SK-N-SH treated with all-trans-retinoic acid at 6 μM for 48 hours (cell line): Measurements from ENCODE around the gene CAST.

Experiments
- ATAC-seq: fragments of 200-7000 bp; cut with Tn5 transposase; 3 replicates; pipeline ENCODE4 v1.9.1; 2020; ENCODE audit warnings: mild to moderate bottlenecking, moderate library complexity
- ARNTL ChIP-seq: fragments of 450-650 bp; formaldehyde crosslinking; IDR thresholded peaks from 2 replicates; pipeline ENCODE4 v1.5.0; 2020; ENCODE audit warnings: low read depth, mild to moderate bottlenecking, moderate library complexity, borderline replicate concordance
- BACH2 ChIP-seq: fragments of 250-450 bp; sonication (Bioruptor Pico); IDR thresholded peaks from 2 replicates; pipeline ENCODE4 v1.9.0; 2021; ENCODE audit warnings: mild to moderate bottlenecking, borderline replicate concordance
- CSDC2 ChIP-seq: fragments of 250-450 bp; sonication (Bioruptor Pico); IDR thresholded peaks from 2 replicates; pipeline ENCODE4 v1.5.0; 2020; ENCODE audit warnings: mild to moderate bottlenecking, moderate library complexity
- ESRRG ChIP-seq: fragments of 250-450 bp; sonication (Bioruptor Pico); IDR thresholded peaks from 2 replicates; pipeline ENCODE4 v1.6.1; 2021; ENCODE audit warnings: mild to moderate bottlenecking
- GLIS3 ChIP-seq: fragments of 250-450 bp; sonication (Bioruptor Pico); IDR thresholded peaks from 2 replicates; pipeline ENCODE4 v1.5.0; 2020; ENCODE audit warnings: mild to moderate bottlenecking, moderate library complexity
- ISL1 ChIP-seq: fragments of 250-450 bp; sonication (Bioruptor Pico); IDR thresholded peaks from 2 replicates; pipeline ENCODE4 v2.1.2; 2022; ENCODE audit warnings: mild to moderate bottlenecking, moderate library complexity
- OSR1 ChIP-seq: fragments of 250-450 bp; sonication (Bioruptor Pico); IDR thresholded peaks from 2 replicates; pipeline ENCODE4 v1.8.0; 2022; ENCODE audit warnings: moderate library complexity, mild to moderate bottlenecking, inconsistent platforms
- PPARA ChIP-seq: fragments of 250-450 bp; sonication (Bioruptor Pico); IDR thresholded peaks from 2 replicates; pipeline ENCODE4 v1.5.0; 2020; ENCODE audit warnings: mild to moderate bottlenecking, borderline replicate concordance
- RARB ChIP-seq: fragments of 250-450 bp; sonication (Bioruptor Pico); IDR thresholded peaks from 2 replicates; pipeline ENCODE4 v1.8.0; 2021; ENCODE audit warnings: mild to moderate bottlenecking, moderate library complexity
- TCF4 ChIP-seq: fragments of 250-450 bp; sonication (Bioruptor Pico); IDR thresholded peaks from 2 replicates; pipeline ENCODE4 v1.8.0; 2021; ENCODE audit warnings: mild to moderate bottlenecking, moderate library complexity, borderline replicate concordance
- TOX ChIP-seq: fragments of 250-450 bp; sonication (Bioruptor Pico); IDR thresholded peaks from 2 replicates; pipeline ENCODE4 v1.8.0; 2021; ENCODE audit warnings: mild to moderate bottlenecking, moderate library complexity, borderline replicate concordance
- ZC3H10 ChIP-seq: fragments of 250-450 bp; sonication (Bioruptor Pico); IDR thresholded peaks from 2 replicates; pipeline ENCODE4 v1.5.1; 2021; ENCODE audit warnings: mild to moderate bottlenecking, moderate library complexity
- ZFP3 ChIP-seq: fragments of 250-450 bp; sonication (Bioruptor Pico); IDR thresholded peaks from 2 replicates; pipeline ENCODE4 v1.5.0; 2020; ENCODE audit warnings: mild to moderate bottlenecking, moderate library complexity
- ZFP30 ChIP-seq: fragments of 450-650 bp; formaldehyde crosslinking; IDR thresholded peaks from 2 replicates; pipeline ENCODE4 v1.5.0; 2022; ENCODE audit warnings: mild to moderate bottlenecking, moderate library complexity
- ZNF565 ChIP-seq: fragments of 450-650 bp; formaldehyde crosslinking; conservative IDR thresholded peaks from 2 replicates; pipeline ENCODE4 v1.5.0; 2020; ENCODE audit warnings: low read depth, mild to moderate bottlenecking, moderate library complexity
- ZNF70 ChIP-seq: fragments of 450-650 bp; formaldehyde crosslinking; IDR thresholded peaks from 2 replicates; pipeline ENCODE4 v1.5.0; 2020; ENCODE audit warnings: mild to moderate bottlenecking, moderate library complexity
- ZNF8 ChIP-seq: fragments of 450-650 bp; formaldehyde crosslinking; IDR thresholded peaks from 2 replicates; pipeline ENCODE4 v1.5.0; 2020; ENCODE audit warnings: mild to moderate bottlenecking, moderate library complexity
- TF ChIP-seq, protein P1 (sequence below): fragments of 250-450 bp; sonication (Bioruptor Pico); IDR thresholded peaks from 2 replicates; pipeline ENCODE4 v1.5.1; 2021; ENCODE audit warnings: mild to moderate bottlenecking, moderate library complexity
- TF ChIP-seq, protein P2 (sequence below): fragments of 250-450 bp; sonication (Bioruptor Pico); IDR thresholded peaks from 2 replicates; pipeline ENCODE4 v1.8.0; 2021; ENCODE audit warnings: low read depth, mild to moderate bottlenecking, moderate library complexity, borderline replicate concordance
- TF ChIP-seq, protein P3 (sequence below): fragments of 250-450 bp; sonication (Bioruptor Pico); IDR thresholded peaks from 2 replicates; pipeline ENCODE4 v1.8.0; 2020; ENCODE audit warnings: mild to moderate bottlenecking, moderate library complexity, borderline replicate concordance
- TF ChIP-seq, protein P4 (sequence below): fragments of 250-450 bp; sonication (Bioruptor Pico); IDR thresholded peaks from 2 replicates; pipeline ENCODE4 v1.5.1; 2020; ENCODE audit warnings: low read depth, mild to moderate bottlenecking, moderate library complexity
- TF ChIP-seq, protein P5 (sequence below): fragments of 250-450 bp; sonication (Bioruptor Pico); IDR thresholded peaks from 2 replicates; pipeline ENCODE4 v1.5.0; 2020; ENCODE audit warnings: mild to moderate bottlenecking, moderate library complexity

CAST gene

DNA sequence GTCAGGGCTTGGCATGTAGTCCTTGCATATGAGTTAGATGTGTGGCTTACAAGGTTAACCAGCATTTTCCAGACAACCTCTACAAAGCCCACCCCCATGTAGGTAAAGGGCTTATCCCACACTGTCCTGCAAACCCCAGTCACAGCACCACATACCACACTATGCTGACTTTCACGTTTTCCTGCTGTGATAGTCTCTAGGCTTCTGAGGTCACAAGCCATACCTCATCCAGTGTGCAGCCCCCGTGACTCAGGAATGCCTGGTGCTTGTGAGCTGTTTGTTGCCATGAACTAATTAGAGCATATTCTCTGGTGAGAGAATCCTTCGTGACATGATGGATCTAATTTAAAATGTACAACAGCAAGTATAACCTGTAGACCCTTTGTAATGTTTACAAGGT, 94.8 kb downstream of the CAST start:
- ATAC-seq, result no peak
- TF ChIP-seq CSDC2 (CRISPR knock-in tag) (no peak), ARNTL (CRISPR knock-in tag) (no peak), ZNF70 (CRISPR knock-in tag) (no peak), ZC3H10 (no peak), BACH2 (CRISPR knock-in tag) (no peak), GLIS3 (CRISPR knock-in tag) (no peak), ZNF565 (no peak), ISL1 (CRISPR knock-in tag) (no peak), ZFP30 (CRISPR knock-in tag) (no peak), ZFP3 (CRISPR knock-in tag) (no peak), ESRRG (CRISPR knock-in tag) (no peak), ZNF8 (CRISPR knock-in tag) (no peak), TCF4 (no peak), TOX (CRISPR knock-in tag) (no peak)
- TF ChIP-seq, protein P1, sequence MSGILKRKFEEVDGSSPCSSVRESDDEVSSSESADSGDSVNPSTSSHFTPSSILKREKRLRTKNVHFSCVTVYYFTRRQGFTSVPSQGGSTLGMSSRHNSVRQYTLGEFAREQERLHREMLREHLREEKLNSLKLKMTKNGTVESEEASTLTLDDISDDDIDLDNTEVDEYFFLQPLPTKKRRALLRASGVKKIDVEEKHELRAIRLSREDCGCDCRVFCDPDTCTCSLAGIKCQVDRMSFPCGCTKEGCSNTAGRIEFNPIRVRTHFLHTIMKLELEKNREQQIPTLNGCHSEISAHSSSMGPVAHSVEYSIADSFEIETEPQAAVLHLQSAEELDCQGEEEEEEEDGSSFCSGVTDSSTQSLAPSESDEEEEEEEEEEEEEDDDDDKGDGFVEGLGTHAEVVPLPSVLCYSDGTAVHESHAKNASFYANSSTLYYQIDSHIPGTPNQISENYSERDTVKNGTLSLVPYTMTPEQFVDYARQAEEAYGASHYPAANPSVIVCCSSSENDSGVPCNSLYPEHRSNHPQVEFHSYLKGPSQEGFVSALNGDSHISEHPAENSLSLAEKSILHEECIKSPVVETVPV (CRISPR knock-in tag), result no peak
- TF ChIP-seq, protein P2, sequence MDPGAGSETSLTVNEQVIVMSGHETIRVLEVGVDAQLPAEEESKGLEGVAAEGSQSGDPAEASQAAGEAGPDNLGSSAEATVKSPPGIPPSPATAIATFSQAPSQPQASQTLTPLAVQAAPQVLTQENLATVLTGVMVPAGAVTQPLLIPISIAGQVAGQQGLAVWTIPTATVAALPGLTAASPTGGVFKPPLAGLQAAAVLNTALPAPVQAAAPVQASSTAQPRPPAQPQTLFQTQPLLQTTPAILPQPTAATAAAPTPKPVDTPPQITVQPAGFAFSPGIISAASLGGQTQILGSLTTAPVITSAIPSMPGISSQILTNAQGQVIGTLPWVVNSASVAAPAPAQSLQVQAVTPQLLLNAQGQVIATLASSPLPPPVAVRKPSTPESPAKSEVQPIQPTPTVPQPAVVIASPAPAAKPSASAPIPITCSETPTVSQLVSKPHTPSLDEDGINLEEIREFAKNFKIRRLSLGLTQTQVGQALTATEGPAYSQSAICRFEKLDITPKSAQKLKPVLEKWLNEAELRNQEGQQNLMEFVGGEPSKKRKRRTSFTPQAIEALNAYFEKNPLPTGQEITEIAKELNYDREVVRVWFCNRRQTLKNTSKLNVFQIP (CRISPR knock-in tag), result no peak
- TF ChIP-seq, protein P3, sequence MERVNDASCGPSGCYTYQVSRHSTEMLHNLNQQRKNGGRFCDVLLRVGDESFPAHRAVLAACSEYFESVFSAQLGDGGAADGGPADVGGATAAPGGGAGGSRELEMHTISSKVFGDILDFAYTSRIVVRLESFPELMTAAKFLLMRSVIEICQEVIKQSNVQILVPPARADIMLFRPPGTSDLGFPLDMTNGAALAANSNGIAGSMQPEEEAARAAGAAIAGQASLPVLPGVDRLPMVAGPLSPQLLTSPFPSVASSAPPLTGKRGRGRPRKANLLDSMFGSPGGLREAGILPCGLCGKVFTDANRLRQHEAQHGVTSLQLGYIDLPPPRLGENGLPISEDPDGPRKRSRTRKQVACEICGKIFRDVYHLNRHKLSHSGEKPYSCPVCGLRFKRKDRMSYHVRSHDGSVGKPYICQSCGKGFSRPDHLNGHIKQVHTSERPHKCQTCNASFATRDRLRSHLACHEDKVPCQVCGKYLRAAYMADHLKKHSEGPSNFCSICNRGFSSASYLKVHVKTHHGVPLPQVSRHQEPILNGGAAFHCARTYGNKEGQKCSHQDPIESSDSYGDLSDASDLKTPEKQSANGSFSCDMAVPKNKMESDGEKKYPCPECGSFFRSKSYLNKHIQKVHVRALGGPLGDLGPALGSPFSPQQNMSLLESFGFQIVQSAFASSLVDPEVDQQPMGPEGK, result no peak
- TF ChIP-seq, protein P4, sequence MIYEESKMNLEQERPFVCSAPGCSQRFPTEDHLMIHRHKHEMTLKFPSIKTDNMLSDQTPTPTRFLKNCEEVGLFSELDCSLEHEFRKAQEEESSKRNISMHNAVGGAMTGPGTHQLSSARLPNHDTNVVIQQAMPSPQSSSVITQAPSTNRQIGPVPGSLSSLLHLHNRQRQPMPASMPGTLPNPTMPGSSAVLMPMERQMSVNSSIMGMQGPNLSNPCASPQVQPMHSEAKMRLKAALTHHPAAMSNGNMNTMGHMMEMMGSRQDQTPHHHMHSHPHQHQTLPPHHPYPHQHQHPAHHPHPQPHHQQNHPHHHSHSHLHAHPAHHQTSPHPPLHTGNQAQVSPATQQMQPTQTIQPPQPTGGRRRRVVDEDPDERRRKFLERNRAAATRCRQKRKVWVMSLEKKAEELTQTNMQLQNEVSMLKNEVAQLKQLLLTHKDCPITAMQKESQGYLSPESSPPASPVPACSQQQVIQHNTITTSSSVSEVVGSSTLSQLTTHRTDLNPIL (CRISPR knock-in tag), result no peak
- TF ChIP-seq, protein P5, sequence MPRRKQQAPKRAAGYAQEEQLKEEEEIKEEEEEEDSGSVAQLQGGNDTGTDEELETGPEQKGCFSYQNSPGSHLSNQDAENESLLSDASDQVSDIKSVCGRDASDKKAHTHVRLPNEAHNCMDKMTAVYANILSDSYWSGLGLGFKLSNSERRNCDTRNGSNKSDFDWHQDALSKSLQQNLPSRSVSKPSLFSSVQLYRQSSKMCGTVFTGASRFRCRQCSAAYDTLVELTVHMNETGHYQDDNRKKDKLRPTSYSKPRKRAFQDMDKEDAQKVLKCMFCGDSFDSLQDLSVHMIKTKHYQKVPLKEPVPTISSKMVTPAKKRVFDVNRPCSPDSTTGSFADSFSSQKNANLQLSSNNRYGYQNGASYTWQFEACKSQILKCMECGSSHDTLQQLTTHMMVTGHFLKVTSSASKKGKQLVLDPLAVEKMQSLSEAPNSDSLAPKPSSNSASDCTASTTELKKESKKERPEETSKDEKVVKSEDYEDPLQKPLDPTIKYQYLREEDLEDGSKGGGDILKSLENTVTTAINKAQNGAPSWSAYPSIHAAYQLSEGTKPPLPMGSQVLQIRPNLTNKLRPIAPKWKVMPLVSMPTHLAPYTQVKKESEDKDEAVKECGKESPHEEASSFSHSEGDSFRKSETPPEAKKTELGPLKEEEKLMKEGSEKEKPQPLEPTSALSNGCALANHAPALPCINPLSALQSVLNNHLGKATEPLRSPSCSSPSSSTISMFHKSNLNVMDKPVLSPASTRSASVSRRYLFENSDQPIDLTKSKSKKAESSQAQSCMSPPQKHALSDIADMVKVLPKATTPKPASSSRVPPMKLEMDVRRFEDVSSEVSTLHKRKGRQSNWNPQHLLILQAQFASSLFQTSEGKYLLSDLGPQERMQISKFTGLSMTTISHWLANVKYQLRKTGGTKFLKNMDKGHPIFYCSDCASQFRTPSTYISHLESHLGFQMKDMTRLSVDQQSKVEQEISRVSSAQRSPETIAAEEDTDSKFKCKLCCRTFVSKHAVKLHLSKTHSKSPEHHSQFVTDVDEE, result no peak

DNA sequence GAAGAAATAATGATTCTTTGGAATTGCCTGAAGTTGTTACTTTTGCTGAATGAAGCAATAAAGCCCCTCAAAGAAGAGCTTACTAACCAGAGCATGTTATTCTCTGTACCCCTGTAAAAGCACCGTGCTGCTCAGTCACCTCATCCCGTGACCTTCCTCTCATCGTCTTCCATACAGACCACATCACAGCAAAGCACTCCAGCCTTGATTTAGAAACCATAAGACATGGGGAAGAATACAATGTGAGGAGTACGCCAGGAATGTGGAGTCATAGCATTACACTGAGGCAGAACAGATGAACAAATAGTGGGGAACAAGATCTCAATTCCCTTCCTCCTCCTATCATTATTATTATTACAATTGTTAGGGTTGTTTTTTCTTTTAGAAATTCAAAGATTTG, 96.4 kb downstream of the CAST start:
- no peak for ATAC-seq
- TF ChIP-seq, protein P1 (CRISPR knock-in tag), result no peak
- TF ChIP-seq PPARA (no peak), BACH2 (CRISPR knock-in tag) (no peak), RARB (no peak), ZNF70 (CRISPR knock-in tag) (no peak), ISL1 (CRISPR knock-in tag) (no peak), CSDC2 (CRISPR knock-in tag) (no peak), ZFP3 (CRISPR knock-in tag) (no peak), ESRRG (CRISPR knock-in tag) (no peak), ZFP30 (CRISPR knock-in tag) (no peak), ARNTL (CRISPR knock-in tag) (no peak), OSR1 (CRISPR knock-in tag) (no peak), ZC3H10 (no peak)
- TF ChIP-seq, protein P5, result no peak
- TF ChIP-seq, protein P3, result no peak
- TF ChIP-seq, protein P4 (CRISPR knock-in tag), result no peak
